PC-9 (cell line): Measurements from ENCODE around the gene FERMT2.

Source experiments
- CTCF ChIP-seq: fragments of 200-600 bp; sonication (generic); conservative IDR thresholded peaks from 2 replicates; pipeline ENCODE4 v1.6.1; 2017; ENCODE audit warnings: mixed run types, antibody characterized with exemption, mild to moderate bottlenecking, moderate library complexity
- EZH2 ChIP-seq: fragments of 200-600 bp; sonication (generic); IDR thresholded peaks from 2 replicates; pipeline ENCODE4 v1.8.0; 2017; ENCODE audit warnings: antibody characterized with exemption, low read depth

- no peak for TF ChIP-seq CTCF
- no peak for TF ChIP-seq EZH2
Observed at GRCh38 chr14:52929192-52929807, 21.6 kb downstream of the FERMT2 start.
